GM06990 (cell line): ENCODE measurements around the gene GAREM1.

Source experiments
- DNase-seq: peaks from one replicate; pipeline ENCODE4 v3.0.0-alpha.2; 2011; ENCODE audit not compliant: insufficient read length; ENCODE audit errors: extremely low read depth
- H3K27me3 ChIP-seq: replicated peaks from 2 replicates; pipeline ENCODE4 v1.6.0; 2011; ENCODE audit warnings: low read length; ENCODE audit not compliant: control insufficient read depth, insufficient read depth
- H3K36me3 ChIP-seq: 2 replicates; pipeline ENCODE4 v1.5.1; 2011; ENCODE audit warnings: low read length; ENCODE audit not compliant: control insufficient read depth, insufficient read depth
- H3K4me3 ChIP-seq: replicated peaks from 2 replicates; pipeline ENCODE4 v1.5.1; 2011; ENCODE audit warnings: low read depth, mild to moderate bottlenecking, control low read depth, low read length
- TF ChIP-seq, protein P1 (sequence below): IDR thresholded peaks from 2 replicates; pipeline ENCODE4 v1.5.1; 2011; ENCODE audit warnings: low read length, control low read depth, mild to moderate bottlenecking, inconsistent platforms; ENCODE audit not compliant: insufficient read depth, poor library complexity, severe bottlenecking

The GAREM1 gene

DNA sequence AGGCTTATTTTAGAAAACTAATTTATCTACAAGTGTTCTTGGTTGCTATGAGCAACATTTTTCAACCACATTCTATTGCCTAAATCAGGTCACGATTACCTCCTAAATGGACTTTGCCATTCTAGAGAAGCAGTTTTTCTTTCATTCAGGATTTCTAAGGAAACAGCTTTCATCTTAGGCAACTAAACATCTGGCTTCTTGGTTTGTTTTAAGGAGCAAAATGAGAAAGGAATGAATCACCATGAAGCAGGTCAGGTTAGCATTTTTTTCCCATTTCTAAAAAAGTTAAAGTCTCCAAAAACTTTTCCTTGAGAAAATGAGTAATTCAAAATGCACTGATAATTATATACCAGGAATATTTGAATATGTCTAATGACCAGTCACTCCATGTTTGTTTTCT lies 114.8 kb downstream of the GAREM1 start:
- no peak for DNase-seq
- Histone ChIP-seq H3K4me3 (no peak overlapping the region), H3K27me3 (no peaks in the 10 kb centered on the region), H3K36me3 (no peaks in the 10 kb centered on the region)
- TF ChIP-seq, protein P1, sequence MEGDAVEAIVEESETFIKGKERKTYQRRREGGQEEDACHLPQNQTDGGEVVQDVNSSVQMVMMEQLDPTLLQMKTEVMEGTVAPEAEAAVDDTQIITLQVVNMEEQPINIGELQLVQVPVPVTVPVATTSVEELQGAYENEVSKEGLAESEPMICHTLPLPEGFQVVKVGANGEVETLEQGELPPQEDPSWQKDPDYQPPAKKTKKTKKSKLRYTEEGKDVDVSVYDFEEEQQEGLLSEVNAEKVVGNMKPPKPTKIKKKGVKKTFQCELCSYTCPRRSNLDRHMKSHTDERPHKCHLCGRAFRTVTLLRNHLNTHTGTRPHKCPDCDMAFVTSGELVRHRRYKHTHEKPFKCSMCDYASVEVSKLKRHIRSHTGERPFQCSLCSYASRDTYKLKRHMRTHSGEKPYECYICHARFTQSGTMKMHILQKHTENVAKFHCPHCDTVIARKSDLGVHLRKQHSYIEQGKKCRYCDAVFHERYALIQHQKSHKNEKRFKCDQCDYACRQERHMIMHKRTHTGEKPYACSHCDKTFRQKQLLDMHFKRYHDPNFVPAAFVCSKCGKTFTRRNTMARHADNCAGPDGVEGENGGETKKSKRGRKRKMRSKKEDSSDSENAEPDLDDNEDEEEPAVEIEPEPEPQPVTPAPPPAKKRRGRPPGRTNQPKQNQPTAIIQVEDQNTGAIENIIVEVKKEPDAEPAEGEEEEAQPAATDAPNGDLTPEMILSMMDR, result no peak

DNA sequence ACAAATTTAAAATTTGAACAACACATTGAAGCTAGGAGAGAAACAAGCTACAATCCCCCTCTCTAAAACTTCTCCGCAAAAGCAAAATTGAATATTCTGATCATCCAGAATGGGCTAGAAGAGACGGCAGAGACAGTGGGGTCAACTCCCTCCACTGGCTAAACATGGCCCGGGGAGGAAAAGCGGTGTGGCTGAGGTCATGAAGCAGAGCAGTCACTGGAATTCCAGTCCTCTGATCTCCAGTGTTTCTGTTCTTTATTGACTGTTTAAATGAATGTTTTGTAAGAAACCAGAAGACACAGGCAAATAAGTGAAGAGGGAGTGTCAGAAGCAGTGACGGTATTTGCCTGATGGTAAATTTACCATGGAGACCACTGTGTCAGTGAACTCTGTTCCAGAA lies 116.2 kb downstream of the GAREM1 start:
- H3K4me3 ChIP-seq, result no peak overlapping the region
- DNase-seq, result no peak
- no peaks in the 10 kb centered on the region for H3K36me3 ChIP-seq
- TF ChIP-seq, protein P1, result no peak
- no peaks in the 10 kb centered on the region for H3K27me3 ChIP-seq

DNA sequence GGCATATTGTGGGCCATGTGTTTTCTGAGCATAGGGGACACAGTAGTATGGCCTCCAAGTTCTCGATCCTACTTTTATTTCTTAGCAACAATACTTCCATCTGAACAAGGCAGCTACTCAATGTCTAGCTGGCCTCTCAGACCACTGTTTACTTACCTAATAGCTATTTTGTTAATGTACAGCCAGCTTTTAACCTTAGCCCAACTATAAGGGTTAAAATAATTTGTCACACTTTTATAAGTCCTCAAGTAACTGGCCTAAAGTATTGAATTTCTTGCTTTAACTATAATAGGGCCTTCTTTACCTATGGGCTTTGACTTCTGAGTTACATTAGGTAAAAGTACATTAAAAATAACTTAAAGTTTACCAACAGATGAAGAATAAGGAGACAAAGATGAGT lies 117.4 kb downstream of the GAREM1 start:
- no peak for DNase-seq
- no peaks in the 10 kb centered on the region for H3K36me3 ChIP-seq
- no peaks in the 10 kb centered on the region for H3K27me3 ChIP-seq
- TF ChIP-seq, protein P1, result no peak
- no peak overlapping the region for H3K4me3 ChIP-seq

GRCh38 chr18:32351032-32351431 lies 119.7 kb downstream of the GAREM1 start:
- DNase-seq, result no peak
- Histone ChIP-seq H3K27me3 (no peaks in the 10 kb centered on the region), H3K4me3 (no peak overlapping the region), H3K36me3 (no peaks in the 10 kb centered on the region)
- TF ChIP-seq, protein P1, result no peak

DNA sequence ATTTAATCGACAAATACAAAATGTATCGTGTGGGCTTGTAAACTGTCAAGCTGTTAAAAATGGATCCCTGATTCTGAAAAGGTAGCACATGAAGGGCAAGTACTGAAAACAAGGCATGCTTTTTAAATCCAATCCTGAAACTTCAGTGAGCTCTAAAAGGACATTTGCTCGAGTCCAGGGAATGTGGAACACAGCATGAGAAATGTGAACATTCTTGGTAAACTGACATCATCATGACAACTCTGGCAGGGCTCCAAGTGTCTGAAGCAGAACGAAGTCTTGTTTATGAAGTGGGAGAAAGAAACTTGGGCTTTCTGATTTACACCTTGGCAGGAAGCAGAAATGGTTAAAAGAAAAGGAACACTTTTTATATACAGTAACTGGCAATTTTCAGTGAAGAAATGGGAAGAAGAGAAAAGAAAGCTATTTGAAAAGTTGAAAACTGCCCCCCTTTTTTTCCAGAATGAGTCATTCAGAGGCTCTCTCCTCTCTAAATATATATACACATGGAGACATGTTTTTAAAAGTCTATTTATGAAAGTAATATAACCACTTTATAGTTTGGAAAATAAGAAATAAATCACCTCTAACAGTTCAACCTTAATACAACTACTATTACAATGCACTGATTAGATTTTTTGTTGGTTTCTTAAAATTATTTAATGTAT lies 120.8 kb downstream of the GAREM1 start:
- TF ChIP-seq, protein P1, result no peak
- DNase-seq, result no peak
- H3K4me3 ChIP-seq, result no peak overlapping the region
- no peaks in the 10 kb centered on the region for H3K27me3 ChIP-seq
- no peaks in the 10 kb centered on the region for H3K36me3 ChIP-seq

DNA sequence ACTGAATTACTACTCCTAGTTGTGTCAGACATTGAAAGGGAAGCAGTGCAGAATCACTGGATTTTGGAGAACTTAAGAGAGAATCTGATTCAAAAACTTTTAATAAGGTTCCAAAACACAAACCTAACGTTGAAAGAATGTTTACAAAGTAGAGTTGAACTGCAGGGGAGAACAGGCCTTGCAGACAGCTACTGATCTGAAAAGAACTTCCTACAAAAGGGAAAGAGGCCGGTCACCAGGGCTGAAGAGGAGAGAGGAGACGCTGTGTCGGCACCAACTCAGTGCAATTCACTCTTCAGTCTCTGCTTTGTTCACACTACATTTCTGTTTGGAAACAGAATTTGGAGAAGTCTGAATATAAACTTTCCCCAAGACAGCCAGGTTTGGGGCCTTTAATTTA lies 124.0 kb downstream of the GAREM1 start:
- H3K36me3 ChIP-seq, result no peaks in the 10 kb centered on the region

More for the DNA sequence above, 124.0 kb downstream of the GAREM1 start:
- TF ChIP-seq, protein P1, result no peak
- Histone ChIP-seq H3K27me3 (no peaks in the 10 kb centered on the region), H3K4me3 (no peak overlapping the region)
- DNase-seq, result no peak
